GM12875 (cell line): ENCODE measurements around the gene CCDC43.
"Not testable (repeated sequence)": the region's sequence is repeated elsewhere in the genome, so short reads cannot be mapped to it uniquely, and the experiment has no call there.

Source experiments
- H3K4me3 ChIP-seq: one replicate; pipeline ENCODE4 v1.5.1; 2011; ENCODE audit warnings: low read depth, low read length, control low read depth
- CTCF ChIP-seq: IDR thresholded peaks from 2 replicates; pipeline ENCODE4 v1.5.1; 2011; ENCODE audit warnings: low read depth, mild to moderate bottlenecking, control low read depth, inconsistent platforms, low read length, moderate library complexity, borderline replicate concordance; ENCODE audit not compliant: insufficient read depth

Gene CCDC43

GRCh38 chr17:44636562-44636961, 53.0 kb downstream of the CCDC43 start:
- TF ChIP-seq CTCF, result no peak
- no peak overlapping the region for H3K4me3 ChIP-seq

- not testable (repeated sequence) for H3K4me3 ChIP-seq
These were observed 55.2 kb downstream of the CCDC43 start for GRCh38 chr17:44634401-44634800.

- H3K4me3 ChIP-seq, result no peak overlapping the region
- no peak for TF ChIP-seq CTCF
These were observed 55.6 kb downstream of the CCDC43 start for GRCh38 chr17:44633998-44634397.

GRCh38 chr17:44630703-44631102, 58.9 kb downstream of the CCDC43 start:
- no peak for TF ChIP-seq CTCF
- H3K4me3 ChIP-seq, result no peak overlapping the region

GRCh38 chr17:44629314-44629713, 60.3 kb downstream of the CCDC43 start:
- no peak overlapping the region for H3K4me3 ChIP-seq
- TF ChIP-seq CTCF, result no peak

GRCh38 chr17:44628243-44629188, 61.1 kb downstream of the CCDC43 start:
- no peak overlapping the region for H3K4me3 ChIP-seq
- TF ChIP-seq CTCF, result no peak

- H3K4me3 ChIP-seq, result no peak overlapping the region
- no peak for TF ChIP-seq CTCF
These were observed 61.9 kb downstream of the CCDC43 start for GRCh38 chr17:44627513-44628242.
